BE2C (cell line): ENCODE data around the gene ARL8A.
"Not testable (repeated sequence)": the region's sequence is repeated elsewhere in the genome, so short reads cannot be mapped to it uniquely, and the experiment has no call there.

Source experiments
- DNase-seq: peaks from one replicate; pipeline ENCODE4 v3.0.0-alpha.2; 2020
- H3K27me3 ChIP-seq: fragments of 250-450 bp; sonication (Bioruptor Pico); 2 replicates; pipeline ENCODE4 v1.5.1; 2020; ENCODE audit warnings: mild to moderate bottlenecking
- H3K36me3 ChIP-seq: fragments of 250-450 bp; sonication (Bioruptor Pico); 2 replicates; pipeline ENCODE4 v1.5.1; 2020; ENCODE audit warnings: mild to moderate bottlenecking
- H3K4me1 ChIP-seq: fragments of 250-450 bp; sonication (Bioruptor Pico); 2 replicates; pipeline ENCODE4 v1.5.1; 2020
- H3K4me3 ChIP-seq: 2 replicates; pipeline ENCODE4 v1.5.1; 2011; ENCODE audit warnings: low read depth, low read length
- H3K9me3 ChIP-seq: fragments of 250-450 bp; sonication (Bioruptor Pico); 2 replicates; pipeline ENCODE4 v1.5.1; 2020
- TF ChIP-seq, protein P1 (sequence below): IDR thresholded peaks from 2 replicates; pipeline ENCODE4 v1.5.1; 2012; ENCODE audit warnings: mild to moderate bottlenecking, low read depth, low read length

ARL8A gene

DNA sequence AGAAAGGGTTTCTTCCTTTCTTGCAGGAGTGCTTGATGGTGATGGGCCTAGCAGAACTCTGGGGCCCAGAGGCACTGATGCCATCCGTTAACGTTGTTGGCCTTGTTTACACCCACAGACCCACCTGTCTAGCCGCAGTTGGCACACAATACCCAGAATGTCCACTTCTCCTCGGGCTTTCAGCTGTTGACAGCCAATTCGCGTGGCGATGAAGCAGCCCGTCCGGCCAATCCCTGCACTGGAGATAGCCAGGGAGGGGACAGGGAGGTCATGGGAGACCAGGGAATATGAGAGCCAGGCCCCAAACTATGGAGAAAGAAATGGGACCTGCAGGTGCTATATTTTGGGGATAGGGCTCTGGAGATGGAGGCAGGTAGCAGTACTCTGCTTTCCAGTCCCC, 5.7 kb upstream of the ARL8A start:
- Histone ChIP-seq H3K36me3 (no peaks in the 10 kb centered on the region), H3K27me3 (no peaks in the 10 kb centered on the region), H3K4me3 (no peak overlapping the region), H3K9me3 (no peaks in the 10 kb centered on the region), H3K4me1 (peaks cover 4% of the 10 kb centered on the region)
- TF ChIP-seq, protein P1, sequence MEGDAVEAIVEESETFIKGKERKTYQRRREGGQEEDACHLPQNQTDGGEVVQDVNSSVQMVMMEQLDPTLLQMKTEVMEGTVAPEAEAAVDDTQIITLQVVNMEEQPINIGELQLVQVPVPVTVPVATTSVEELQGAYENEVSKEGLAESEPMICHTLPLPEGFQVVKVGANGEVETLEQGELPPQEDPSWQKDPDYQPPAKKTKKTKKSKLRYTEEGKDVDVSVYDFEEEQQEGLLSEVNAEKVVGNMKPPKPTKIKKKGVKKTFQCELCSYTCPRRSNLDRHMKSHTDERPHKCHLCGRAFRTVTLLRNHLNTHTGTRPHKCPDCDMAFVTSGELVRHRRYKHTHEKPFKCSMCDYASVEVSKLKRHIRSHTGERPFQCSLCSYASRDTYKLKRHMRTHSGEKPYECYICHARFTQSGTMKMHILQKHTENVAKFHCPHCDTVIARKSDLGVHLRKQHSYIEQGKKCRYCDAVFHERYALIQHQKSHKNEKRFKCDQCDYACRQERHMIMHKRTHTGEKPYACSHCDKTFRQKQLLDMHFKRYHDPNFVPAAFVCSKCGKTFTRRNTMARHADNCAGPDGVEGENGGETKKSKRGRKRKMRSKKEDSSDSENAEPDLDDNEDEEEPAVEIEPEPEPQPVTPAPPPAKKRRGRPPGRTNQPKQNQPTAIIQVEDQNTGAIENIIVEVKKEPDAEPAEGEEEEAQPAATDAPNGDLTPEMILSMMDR, result no peak
- no peak for DNase-seq

DNA sequence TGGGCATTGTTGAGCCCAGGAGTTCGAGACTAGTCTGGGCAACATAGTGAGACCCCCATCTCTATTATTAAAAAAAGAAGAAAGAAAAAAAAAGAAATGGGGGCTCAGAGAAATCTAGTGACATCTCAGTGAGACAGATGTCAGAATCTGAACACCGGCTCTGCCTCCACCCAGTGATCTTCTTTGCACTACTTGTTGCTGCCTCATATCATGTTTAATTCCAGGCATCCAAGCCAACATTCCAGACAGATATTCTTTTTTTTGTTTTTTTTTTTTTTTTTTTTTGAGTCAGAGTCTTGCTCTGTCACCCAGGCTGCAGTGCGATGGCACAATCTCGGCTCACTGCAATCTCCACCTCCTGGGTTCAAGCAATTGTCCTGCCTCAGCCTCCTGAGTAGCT, 5.0 kb upstream of the ARL8A start:
- no peak overlapping the region for H3K4me3 ChIP-seq
- H3K9me3 ChIP-seq, result no peaks in the 10 kb centered on the region
- H3K27me3 ChIP-seq, result no peaks in the 10 kb centered on the region
- no peaks in the 10 kb centered on the region for H3K36me3 ChIP-seq
- no peaks in the 10 kb centered on the region for H3K4me1 ChIP-seq
- no peak for DNase-seq
- TF ChIP-seq, protein P1, result no peak

DNA sequence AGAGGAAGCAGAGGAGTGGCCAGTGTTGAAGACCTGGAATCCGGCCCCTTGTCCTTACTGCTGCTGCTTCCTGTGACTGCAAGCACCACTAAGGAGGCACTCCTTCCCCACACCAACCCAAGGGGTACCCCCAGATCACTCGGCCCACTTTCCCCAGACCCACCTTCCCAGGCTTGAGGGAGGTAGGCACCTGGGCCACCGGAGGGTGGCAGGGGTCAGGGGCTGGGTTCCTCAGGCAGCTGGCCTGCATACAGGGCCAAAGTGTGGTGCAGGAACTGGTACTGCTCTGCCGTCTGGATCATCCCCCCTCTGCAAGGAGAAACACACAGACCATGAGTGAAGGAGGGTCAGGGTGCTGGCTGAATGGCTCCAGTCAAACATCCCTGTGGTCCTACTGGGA, 3.9 kb upstream of the ARL8A start:
- Histone ChIP-seq H3K27me3 (no peaks in the 10 kb centered on the region), H3K36me3 (no peaks in the 10 kb centered on the region), H3K4me1 (no peaks in the 10 kb centered on the region), H3K4me3 (no peak overlapping the region), H3K9me3 (no peaks in the 10 kb centered on the region)
- DNase-seq, result no peak
- TF ChIP-seq, protein P1, result no peak

DNA sequence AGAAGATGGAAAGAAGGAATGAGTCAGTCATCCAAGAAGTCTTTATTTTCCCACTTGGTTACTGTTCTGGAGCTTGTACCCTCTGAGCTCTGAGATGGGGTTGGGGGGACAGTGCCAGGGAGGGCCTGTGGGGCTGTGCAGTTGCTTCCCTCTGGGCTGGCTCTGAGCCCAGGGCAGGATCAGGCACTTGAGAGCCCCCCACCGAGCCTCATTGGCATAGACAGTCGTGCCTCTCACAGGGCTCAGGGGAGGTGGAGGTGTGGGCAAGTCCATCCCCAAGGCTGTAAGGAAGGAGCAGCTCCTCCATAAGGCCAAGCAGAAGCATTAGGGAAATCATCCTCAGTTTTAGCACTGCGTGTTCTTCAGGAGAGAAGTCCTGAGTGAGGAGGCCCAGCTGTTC, 2.5 kb upstream of the ARL8A start:
- no peaks in the 10 kb centered on the region for H3K36me3 ChIP-seq
- TF ChIP-seq, protein P1, result no peak
- no peaks in the 10 kb centered on the region for H3K27me3 ChIP-seq
- H3K4me3 ChIP-seq, result no peak overlapping the region
- no peak for DNase-seq
- H3K9me3 ChIP-seq, result no peaks in the 10 kb centered on the region
- H3K4me1 ChIP-seq, result no peaks in the 10 kb centered on the region

DNA sequence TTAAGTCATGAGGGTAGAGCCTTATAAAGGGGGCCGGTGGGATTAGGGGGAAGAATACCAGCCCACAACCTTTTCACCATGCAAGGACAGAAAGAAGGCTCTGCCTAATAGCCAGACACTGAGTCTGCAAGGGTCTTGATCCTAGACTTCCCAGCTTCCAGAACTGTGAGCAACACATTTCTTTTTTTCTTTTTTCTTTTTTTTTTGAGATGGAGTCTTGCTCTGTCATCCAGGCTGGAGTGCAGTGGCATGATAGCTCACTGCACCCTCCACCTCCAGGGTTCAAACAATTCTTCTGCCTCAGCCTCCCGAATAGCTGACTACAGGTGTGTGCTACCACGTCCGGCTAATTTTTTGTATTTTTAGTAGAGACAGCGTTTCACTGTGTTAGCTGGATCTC, 1.7 kb upstream of the ARL8A start:
- TF ChIP-seq, protein P1, result no peak
- Histone ChIP-seq H3K36me3 (no peaks in the 10 kb centered on the region), H3K4me1 (no peaks in the 10 kb centered on the region), H3K9me3 (no peaks in the 10 kb centered on the region), H3K4me3 (no peak overlapping the region), H3K27me3 (no peaks in the 10 kb centered on the region)
- no peak for DNase-seq

DNA sequence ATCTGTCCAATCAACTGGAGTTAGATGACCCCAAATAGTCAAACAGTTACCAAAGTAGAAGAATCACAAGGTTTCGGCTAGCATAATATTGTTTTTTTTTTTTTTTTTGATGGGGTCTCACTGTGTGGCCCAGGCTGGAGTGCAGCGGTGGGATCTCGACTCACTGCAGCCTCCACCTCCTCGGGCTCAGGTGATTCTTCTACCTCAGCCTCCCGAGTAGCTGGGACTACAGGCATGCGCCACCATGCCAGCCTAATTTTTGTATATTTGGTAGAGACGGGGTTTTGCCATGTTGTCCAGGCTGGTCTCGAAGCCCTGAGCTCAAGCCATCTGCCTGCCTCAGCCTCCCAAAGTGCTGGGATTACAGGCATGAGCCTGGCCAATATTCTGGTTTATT, 1.2 kb upstream of the ARL8A start:
- not testable (repeated sequence) for H3K4me3 ChIP-seq, H3K4me1 ChIP-seq, H3K36me3 ChIP-seq, DNase-seq, H3K9me3 ChIP-seq, H3K27me3 ChIP-seq

DNA sequence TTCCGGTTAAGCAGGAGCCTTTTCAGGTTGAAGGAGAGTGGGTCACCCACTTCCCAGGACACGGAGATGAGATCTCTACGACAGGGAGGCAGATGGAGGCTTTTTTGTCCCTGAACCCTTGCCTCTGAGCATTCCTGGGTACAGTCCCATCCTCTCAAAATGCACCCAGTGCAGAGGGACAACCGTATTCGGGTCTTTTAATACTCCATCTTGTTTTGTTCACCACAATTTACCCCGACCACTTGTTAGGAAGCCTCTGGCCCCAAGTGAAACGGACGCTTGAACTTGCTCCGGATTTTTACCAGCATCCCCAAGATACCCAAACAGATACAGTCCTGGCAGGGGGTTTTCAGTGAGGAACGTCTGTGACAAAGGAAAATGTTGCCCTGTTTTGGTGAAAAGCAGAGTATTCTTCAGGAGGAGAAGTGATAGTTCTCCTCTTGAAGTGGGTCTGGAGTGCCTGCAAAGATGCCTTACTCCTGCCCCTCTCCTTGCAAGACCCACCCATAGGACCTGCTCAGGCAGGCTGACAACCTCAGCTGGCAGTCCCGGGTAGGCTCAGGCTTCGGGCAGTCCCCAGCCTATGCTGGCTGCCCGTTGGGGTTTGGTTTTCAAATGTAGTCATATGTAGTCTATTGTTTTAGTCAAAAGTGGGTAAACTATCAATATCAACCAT, 669 bp upstream of the ARL8A start:
- Histone ChIP-seq H3K4me1 (no peaks in the 10 kb centered on the region), H3K27me3 (no peaks in the 10 kb centered on the region), H3K9me3 (no peaks in the 10 kb centered on the region), H3K36me3 (no peaks in the 10 kb centered on the region), H3K4me3 (peak overlapping the region; percentile 79)
- TF ChIP-seq, protein P1, result no peak
- DNase-seq, result no peak
